ENCODE data around the gene NME3.
"Not testable (repeated sequence)": the region's sequence is repeated elsewhere in the genome, so short reads cannot be mapped to it uniquely, and the experiment has no call there.

The NME3 gene

DNA sequence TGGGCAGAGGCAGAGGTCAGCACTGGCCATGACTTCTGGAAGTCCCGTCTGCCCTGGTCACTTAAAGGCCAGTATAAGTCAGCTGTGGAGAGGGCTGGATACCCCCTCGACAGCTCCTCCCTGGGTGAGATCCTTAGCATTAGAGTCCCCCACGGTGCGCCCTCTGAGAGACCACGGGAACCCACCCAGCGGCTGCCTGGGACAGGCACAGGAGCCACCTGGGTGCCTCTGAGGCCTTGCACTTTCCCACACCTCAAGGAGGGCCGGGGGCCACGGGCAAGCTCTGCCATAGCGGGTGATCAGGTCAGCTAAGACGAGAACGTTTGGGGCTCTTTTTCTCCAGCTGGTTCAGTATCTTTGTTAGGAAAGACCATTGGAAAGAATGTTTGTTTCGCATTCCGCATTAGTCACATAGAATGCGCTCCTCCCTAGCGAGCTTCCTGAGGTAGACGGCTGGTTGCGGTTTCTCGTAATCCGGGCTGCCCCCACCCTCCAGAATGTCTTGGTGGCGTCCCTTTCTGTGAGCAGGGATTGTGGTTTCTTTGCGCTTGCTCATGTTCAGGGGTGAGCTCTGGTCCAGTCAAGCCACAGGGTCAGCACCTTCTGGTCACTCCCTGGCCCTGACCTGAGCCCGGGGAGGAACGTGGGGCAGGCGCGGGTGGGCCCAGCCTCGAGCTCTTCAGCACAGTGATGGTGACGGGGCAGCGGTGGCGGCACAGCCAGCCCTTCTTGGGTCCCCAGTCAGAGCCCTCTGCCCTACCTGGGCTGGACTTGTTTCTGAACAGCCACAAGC, 25.2 kb downstream of the NME3 start:
- no peak for DNase-seq

GRCh38 chr16:1745181-1745899, 26.0 kb downstream of the NME3 start:
- no peak for DNase-seq

- no peak for DNase-seq
Measured at GRCh38 chr16:1744338-1744840, 27.0 kb downstream of the NME3 start.

- no peak for DNase-seq
Measured at GRCh38 chr16:1743376-1744337, 27.7 kb downstream of the NME3 start.

GRCh38 chr16:1741553-1742165, 29.7 kb downstream of the NME3 start:
- DNase-seq: no peak

DNA sequence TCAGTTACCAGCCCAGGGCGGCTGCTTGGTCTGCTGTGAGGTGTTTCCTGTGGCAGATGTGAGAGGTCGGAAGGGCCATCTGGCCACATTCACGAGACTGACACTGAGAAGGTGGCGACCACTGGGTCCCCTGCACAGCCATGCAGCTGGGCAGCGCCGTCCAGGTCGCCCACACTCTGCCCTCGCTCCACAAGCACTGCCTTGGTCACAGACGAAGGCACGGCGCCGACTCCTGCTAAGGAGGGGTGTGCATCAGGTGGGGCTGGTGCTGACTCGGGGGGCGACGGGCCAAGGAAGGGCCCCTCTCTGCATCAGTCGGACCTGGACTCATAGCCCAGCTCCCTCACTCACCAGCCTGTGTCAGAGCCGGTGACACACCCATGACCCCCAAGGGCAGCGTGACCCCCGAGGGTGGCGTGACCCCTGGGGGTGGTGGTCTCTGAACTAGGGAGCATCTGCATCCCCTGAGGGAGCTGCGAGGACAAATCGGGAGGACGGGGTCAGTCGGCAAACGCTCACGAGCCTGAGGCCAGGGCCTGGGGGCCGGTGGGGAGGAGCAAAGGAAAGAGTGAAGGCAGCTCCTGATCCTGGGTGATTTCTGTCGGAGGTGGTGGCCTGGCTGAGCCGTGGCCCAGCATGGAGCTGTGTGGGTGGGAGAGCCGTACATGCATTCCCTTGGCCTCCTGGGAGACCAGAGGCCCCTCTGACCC, 30.4 kb downstream of the NME3 start:
- no peak for DNase-seq

DNA sequence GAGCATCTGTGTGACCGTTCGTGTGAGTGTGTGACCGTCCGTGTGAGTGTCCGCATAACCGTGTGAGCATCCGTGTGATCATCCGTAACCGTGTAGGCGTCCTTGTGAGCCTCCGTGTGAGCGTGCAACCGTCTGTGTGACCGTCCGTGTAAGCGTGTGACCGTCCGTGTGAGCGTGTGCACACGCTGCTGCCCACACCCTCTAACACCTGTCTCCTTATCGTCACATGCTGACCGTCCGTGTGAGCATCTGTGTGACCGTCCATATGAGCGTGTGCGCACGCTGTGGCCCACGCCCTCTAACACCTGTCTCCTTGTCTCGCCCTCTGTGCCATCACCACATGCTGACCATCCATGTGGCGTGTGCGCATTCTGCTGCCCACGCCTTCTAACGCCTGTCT, 31.1 kb downstream of the NME3 start:
- no peak for DNase-seq

DNA sequence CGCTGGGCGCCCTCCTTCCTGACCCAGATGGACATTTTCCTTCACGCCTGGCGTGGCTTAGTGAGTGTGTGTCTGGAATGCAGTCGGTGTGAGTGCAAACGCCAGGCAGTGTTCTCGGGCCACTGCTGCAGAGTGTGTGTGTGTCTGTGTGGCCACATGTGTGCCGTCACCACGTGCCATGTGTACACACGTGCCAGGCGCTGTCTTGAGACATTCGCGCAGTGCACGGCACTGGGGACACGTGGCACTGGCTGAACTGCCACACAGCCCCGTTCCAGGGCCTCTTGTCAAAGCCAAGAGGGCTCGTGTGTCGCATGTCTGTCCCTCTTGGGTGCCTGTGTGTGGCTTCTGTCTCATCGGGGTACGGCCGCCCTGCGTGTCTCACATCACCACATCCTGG, 36.5 kb downstream of the NME3 start:
- DNase-seq: no peak

DNA sequence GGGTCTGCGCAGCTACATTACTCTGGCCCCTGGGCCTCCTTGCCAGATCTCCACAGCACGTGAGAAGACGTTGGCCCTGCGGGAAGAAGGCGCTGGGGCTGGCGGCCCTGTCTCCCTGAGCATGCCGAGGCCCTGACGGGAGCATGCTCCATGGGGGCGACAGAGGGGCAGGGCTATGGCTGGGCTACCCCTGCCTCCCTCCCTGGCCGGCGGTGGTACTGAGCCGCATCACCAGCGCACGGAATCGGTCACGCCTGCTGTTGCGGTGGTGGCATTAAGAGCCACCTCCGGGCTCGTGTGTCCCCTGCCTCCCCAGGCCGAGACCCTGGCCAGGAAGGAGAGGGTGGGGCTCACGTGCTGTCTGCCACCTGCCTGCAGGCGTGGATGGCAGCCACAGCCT, 37.2 kb downstream of the NME3 start:
- DNase-seq: no peak

DNA sequence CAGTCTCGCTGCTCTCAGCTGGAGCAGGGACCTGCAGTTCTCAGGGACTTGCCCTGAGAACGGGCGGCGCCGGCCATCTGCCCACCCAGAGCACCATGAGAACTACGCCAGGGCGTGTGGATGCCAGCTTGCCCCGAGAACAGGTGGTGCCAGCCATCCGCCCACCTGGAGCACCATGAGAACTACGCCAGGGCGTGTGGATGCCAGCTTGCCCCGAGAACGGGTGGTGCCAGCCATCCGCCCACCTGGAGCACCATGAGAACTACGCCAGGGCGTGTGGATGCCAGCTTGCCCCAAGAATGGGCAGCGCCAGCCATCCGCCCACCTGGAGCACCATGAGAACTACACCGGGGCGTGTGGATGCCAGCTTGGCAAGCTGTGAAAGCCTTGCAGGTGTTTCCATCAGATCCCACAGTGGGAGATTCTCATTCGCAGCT, 38.8 kb downstream of the NME3 start:
- DNase-seq: not testable (repeated sequence)

- DNase-seq: no peak
Measured at GRCh38 chr16:1732071-1732470, 39.3 kb downstream of the NME3 start.

- DNase-seq: no peak
Measured at GRCh38 chr16:1731603-1732002, 39.7 kb downstream of the NME3 start.

- DNase-seq: peak; percentile 8
Measured at GRCh38 chr16:1731073-1731472, 40.3 kb downstream of the NME3 start.

- DNase-seq: no peak
Measured at GRCh38 chr16:1729445-1729844, 41.9 kb downstream of the NME3 start.

GRCh38 chr16:1729026-1729425, 42.3 kb downstream of the NME3 start:
- no peak for DNase-seq

DNA sequence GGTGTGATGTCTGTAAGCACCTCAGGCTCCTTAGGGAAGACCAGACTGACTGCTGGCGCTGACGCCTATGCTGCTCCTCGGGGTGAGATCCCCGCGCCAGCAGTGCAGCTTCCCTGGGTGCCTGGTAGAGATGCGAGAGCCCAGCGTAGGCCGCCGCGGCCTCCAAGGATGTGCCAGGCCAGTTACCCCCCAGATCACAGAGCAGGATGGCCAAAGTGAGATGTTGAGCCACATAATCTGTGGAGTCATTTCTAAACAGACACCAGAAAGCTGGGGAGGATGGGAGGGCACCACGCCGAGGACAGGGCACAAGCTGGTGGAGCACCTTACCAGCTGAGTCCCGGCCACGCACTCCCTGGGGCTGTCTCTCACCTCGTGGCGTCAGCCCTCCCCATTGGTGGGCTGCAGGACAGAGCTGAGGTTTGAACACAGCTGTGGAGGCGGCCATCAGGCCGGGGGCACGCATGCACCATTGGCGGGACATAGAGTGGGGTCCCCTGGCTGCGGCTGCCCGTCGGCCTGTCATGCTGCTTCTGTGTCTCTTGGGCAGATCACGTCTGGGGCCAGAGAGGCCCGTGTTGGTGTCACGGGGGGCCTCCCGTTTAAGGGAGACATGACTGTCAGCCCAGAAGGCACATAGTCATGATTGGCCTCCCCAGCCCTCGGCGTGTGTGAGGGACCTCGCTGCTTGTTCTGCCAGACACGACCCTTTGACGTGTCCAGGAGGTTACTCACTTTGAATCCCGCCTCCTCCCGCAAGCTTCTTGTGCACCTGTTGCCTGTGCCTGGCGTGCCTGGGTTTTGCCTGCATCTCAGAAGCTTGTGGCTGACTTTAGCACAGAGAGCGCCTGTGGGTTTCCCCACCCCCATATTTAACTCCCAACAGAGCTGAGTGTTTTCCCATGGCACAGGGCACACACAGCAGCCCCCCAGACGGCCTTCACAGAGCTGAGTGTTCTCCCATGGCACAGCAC, 43.4 kb downstream of the NME3 start:
- no peak for DNase-seq

DNA sequence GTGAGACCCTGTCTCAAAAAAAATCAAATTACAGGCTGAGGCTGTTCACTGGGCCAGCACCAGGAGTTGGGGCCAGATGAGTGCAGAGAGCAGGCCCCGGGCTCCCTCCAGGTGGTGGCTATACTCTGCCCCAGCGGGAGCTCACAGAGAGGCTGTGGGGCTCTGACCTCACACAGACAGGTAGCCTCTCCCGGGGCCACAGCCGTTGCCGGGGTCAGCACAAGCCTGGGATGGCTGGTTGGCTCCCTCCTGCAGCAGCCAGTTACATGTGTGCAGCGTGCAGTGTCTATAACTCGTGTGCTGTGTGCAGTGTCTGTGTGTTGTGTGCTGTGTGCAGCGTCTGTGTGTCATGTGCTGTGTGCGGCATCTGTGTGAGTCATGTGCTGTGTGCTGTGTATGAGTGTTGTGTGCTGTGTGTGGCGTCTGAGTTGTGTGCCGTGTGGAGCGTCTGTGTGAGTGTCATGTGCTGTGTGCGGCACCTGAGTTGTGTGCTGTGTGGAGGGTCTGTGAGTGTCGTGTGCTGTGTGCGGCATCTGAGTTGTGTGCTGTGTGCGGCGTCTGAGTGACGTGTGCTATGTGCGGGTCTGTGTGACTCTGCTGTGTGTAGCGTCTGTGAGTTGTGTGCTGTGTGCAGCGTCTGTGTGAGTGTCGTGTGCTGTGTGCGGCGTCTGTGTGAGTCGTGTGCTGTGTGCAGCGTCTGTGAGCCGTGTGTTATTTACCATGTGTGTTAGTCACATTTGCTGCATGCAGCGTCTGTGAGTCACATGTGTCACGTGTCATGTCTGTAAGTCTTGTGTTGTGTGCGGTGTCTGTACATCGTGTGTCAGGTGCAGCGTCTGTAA, 44.5 kb downstream of the NME3 start:
- DNase-seq: no peak

GRCh38 chr16:1724491-1724890, 46.9 kb downstream of the NME3 start:
- DNase-seq: no peak

DNA sequence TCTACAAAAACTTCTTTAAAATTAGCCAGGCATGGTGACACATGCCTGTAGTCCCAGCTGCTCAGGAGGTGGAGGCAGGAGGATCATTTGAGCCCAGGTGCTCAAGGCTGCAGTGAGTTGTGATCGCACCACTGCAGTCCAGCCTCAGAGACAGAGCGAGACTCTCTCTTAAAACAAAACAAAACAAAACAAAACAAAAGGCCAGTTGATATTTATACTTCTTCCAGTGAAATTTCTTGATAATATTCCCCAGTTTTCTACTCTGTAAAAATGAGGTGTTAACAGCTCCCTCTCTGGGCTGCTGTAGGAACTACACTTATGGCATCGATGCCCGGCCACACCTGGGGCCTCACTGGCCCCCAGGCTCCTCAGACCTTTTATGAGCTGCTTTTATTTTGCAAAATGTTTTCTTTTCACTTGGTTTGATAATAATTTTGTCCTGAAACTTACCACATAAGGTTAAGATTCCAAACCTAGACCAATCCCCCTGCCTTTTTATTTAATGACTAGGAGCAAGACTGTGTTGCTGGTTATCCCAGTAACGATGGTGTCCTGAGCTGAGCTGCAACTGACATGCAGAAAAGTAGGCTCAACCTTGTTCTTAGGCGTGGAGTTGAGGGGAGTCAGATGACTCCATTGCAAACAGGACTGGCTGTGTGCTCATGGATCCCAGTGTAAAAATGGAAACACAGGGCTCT, 47.7 kb downstream of the NME3 start:
- DNase-seq: no peak

All from DMS79 treated with DMSO at 0.1 percent for 48 hours (cell line).